Type B pancreatic cell (in vitro differentiated cells): ENCODE data around the gene ALKBH3. TPM values are rescaled to one million over a fixed set of nuclear protein-coding genes. Genes with fewer than 3 reads are reported as not detected.
A peak's percentile ranks its signal among the peaks of the same experiment; 100 is the strongest.

ENCODE experiments used
- DNase-seq: peaks from one replicate; pipeline ENCODE4 v3.0.0; 2021; ENCODE audit warnings: mixed read lengths; ENCODE audit not compliant: unreplicated experiment; ENCODE audit errors: extremely low spot score
- H3K27ac Mint-ChIP-seq: 2 replicates; pipeline ENCODE4 v1.8.0; 2021; ENCODE audit warnings: mild to moderate bottlenecking, mixed read lengths
- H3K27me3 Mint-ChIP-seq: 2 replicates; pipeline ENCODE4 v1.8.0; 2021; ENCODE audit warnings: mixed read lengths
- H3K36me3 Mint-ChIP-seq: 2 replicates; pipeline ENCODE4 v1.8.0; 2021; ENCODE audit warnings: mixed read lengths
- H3K4me1 Mint-ChIP-seq: one replicate; pipeline ENCODE4 v1.8.0; 2021; ENCODE audit warnings: mixed read lengths; ENCODE audit not compliant: unreplicated experiment
- H3K4me3 Mint-ChIP-seq: 2 replicates; pipeline ENCODE4 v1.8.0; 2021; ENCODE audit warnings: mild to moderate bottlenecking, mixed read lengths
- H3K9me3 Mint-ChIP-seq: 2 replicates; pipeline ENCODE4 v1.8.0; 2021; ENCODE audit warnings: mixed read lengths
- CTCF ChIP-seq: fragments of 200-600 bp; sonication (generic); conservative IDR thresholded peaks from 2 replicates; pipeline ENCODE4 v1.5.0; 2021; ENCODE audit warnings: antibody characterized with exemption, mild to moderate bottlenecking
- total RNA-seq: library from RNA; stranded (reverse); gene quantifications from 2 replicates; pipeline ENCODE4 v1.2.1, GENCODE V29; 2021; ENCODE audit warnings: low replicate concordance

Gene ALKBH3
- total RNA-seq, 1 donor from 2014 or later, result 27.3 TPM

- Mint-ChIP-seq H3K9me3 (no peaks in the 10 kb centered on the region), H3K4me3 (no peak overlapping the region)
Measured at GRCh38 chr11:43918662-43919061, 38.0 kb downstream of the ALKBH3 start.

DNA sequence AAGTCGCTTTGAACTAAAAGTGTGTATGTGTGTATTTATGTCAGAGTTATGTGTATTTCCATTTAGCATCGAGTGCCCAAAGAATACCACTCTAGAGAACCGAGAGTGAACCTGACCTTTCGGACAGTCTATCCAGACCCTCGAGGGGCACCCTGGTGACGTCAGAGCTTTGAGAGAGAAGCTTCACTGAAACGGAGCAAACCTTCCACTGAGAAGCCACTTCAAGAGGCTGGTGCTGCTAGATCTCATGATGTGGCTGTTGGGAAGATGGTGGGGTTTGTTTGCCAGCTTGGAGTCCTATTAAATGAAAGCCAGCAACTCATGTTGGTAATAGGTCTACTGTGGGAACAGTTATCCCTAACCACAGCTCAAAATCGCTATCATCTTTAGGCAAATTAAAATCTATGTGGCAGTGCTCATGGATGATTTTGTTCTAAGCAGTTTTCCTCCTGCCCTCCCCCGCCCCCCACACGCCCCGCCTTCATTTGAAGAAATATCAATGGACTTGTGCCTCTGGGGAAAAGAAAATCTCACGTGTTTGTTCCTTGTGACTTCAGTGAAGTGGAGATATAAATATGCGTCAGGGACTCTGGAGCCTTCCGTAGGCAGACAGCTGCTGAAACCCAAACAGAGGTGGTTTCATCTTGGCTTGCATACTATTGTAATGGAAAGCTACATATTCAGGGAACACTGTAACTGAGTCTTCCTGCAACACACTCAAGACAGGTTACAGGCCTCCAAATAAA is 39.4 kb downstream of the ALKBH3 start:
- TF ChIP-seq CTCF, result no peak
- Mint-ChIP-seq H3K27ac (peak overlapping the region; percentile 83), H3K27me3 (no peaks in the 10 kb centered on the region), H3K4me1 (peaks cover 28% of the 10 kb centered on the region), H3K4me3 (no peak overlapping the region), H3K9me3 (no peaks in the 10 kb centered on the region), H3K36me3 (peaks cover 31% of the 10 kb centered on the region)
- DNase-seq, result no peak

More at GRCh38 chr11:43918662-43919061, 38.0 kb downstream of the ALKBH3 start:
- no peak for DNase-seq
- Mint-ChIP-seq H3K36me3 (peaks cover 36% of the 10 kb centered on the region), H3K27me3 (no peaks in the 10 kb centered on the region), H3K4me1 (peaks cover 24% of the 10 kb centered on the region), H3K27ac (no peak overlapping the region)
- no peak for TF ChIP-seq CTCF

DNA sequence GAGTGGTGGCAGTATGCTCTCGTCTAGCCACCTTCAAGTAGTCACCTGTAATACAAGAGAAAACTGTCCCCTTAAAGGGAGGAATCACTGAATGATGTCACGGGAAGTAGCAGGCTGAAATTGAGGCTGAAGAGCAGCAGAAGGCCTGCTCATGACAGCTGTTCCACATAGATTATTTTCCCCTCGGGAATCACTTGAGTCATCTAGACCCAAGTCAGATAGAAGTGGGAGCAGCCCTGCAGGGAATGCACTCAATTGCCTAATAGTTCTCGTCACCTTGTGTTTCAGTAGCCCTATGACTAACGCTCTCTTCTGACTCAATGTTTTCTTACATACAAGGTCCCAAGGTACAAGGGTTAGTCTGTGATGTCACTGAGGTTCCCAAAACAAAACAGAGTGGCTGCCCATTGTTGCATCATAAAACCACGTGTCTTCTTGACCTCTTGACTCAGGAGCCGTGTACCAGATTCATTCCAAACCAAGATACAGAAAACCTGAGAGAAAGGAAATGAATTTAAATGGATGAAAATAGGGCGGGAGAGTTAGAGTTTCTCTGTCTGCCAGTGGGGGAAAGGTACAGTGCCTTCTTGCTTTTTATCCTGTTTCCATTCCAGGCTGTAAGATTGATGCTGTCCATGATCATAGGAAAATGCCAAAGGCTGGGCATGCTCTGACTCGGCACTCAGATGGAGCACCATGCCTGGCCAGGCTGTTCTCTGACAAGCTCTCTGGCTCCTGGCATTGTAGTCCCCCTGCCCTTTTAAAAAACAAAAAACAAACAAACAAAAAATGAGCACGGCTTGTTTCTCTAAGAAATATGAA is 40.2 kb downstream of the ALKBH3 start:
- Mint-ChIP-seq H3K4me3 (no peak overlapping the region), H3K36me3 (peaks cover 31% of the 10 kb centered on the region), H3K4me1 (peaks cover 35% of the 10 kb centered on the region), H3K27me3 (no peaks in the 10 kb centered on the region), H3K27ac (peak overlapping the region; percentile 83), H3K9me3 (no peaks in the 10 kb centered on the region)
- TF ChIP-seq CTCF, result no peak
- DNase-seq, result no peak

GRCh38 chr11:43921561-43922294 is 41.1 kb downstream of the ALKBH3 start:
- H3K27me3 Mint-ChIP-seq, result no peaks in the 10 kb centered on the region
- peak overlapping the region; percentile 81 for H3K27ac Mint-ChIP-seq
- H3K4me1 Mint-ChIP-seq, result peaks cover 42% of the 10 kb centered on the region
- peaks cover 30% of the 10 kb centered on the region for H3K36me3 Mint-ChIP-seq
- DNase-seq, result no peak
- no peak overlapping the region for H3K4me3 Mint-ChIP-seq
- no peaks in the 10 kb centered on the region for H3K9me3 Mint-ChIP-seq
- no peak for TF ChIP-seq CTCF

DNA sequence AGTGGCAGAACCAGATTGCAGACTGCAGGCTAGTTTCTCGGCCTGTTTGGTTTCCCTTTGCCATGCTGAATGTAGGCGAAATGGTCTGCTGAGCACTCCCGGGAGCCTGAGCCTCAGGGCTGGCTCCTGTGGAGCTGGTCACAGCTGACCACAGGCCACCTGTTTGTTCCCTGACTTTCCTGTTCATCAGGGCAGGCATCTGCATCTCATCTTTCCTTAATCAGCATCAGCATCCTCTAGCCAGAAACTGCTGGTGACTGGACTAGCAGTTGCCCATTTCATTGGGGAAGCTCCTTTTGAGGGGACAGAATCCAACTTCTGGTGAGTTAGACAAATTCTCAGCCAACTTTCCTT is 41.6 kb downstream of the ALKBH3 start:
- Mint-ChIP-seq H3K36me3 (peaks cover 27% of the 10 kb centered on the region), H3K9me3 (no peaks in the 10 kb centered on the region), H3K4me1 (peaks cover 46% of the 10 kb centered on the region), H3K27me3 (no peaks in the 10 kb centered on the region), H3K4me3 (no peak overlapping the region), H3K27ac (peak overlapping the region; percentile 81)
- no peak for DNase-seq
- TF ChIP-seq CTCF, result no peak
